Panc1 (cell line): ENCODE data around the gene LHX3. TPM values are rescaled to one million over a fixed set of nuclear protein-coding genes. Genes with fewer than 3 reads are reported as not detected.

Source experiments
- ATAC-seq: fragments of 200-7000 bp; cut with Tn5 transposase; 2 replicates; pipeline ENCODE4 v1.9.1; 2020; ENCODE audit warnings: mild to moderate bottlenecking, moderate library complexity
- BruUV-seq: library from RNA; stranded (reverse); fragments of 400-500 nt; replicated peaks from 2 replicates; lab custom pipeline; 2021; lab: Mats Ljungman, UMichigan
- CTCF ChIA-PET: fragments of 300-600 bp; sonication (Branson Sonifier 250); formaldehyde crosslinking; loops from one replicate; lab custom pipeline; 2022; ENCODE audit warnings: antibody characterized with exemption; lab: Charles Lee
- POLR2A ChIA-PET: fragments of 300-600 bp; sonication (Branson Sonifier 250); formaldehyde crosslinking; loops from one replicate; lab custom pipeline; 2022; ENCODE audit warnings: antibody characterized with exemption; lab: Charles Lee
- DNase-seq: peaks from one replicate; pipeline ENCODE4 v3.0.0-alpha.2; 2010; ENCODE audit warnings: low read depth, low spot score
- H3K27ac ChIP-seq: 2 replicates; pipeline ENCODE4 v1.5.1; 2011; ENCODE audit warnings: mild to moderate bottlenecking, low read length, inconsistent platforms
- H3K27me3 ChIP-seq: fragments of 200-500 bp; sonication (Bioruptor generic); 2 replicates; pipeline ENCODE4 v1.6.0; 2014; ENCODE audit warnings: low read length, inconsistent platforms; ENCODE audit not compliant: control insufficient read depth, insufficient read depth
- H3K36me3 ChIP-seq: fragments of 200-500 bp; sonication (Bioruptor generic); 2 replicates; pipeline ENCODE4 v1.5.1; 2014; ENCODE audit warnings: inconsistent platforms, mild to moderate bottlenecking, low read length, moderate library complexity; ENCODE audit not compliant: control insufficient read depth, insufficient read depth
- H3K4me1 ChIP-seq: 2 replicates; pipeline ENCODE4 v1.5.1; 2011; ENCODE audit warnings: inconsistent platforms, mild to moderate bottlenecking, low read length, moderate library complexity; ENCODE audit not compliant: control insufficient read depth, insufficient read depth
- H3K4me3 ChIP-seq, 2 experiments: 2 replicates each; pipeline ENCODE4 v1.5.1; 2011 to 2012; ENCODE audit warnings: low read depth in 2 of 2, low read length in 2 of 2, mild to moderate bottlenecking in 2 of 2, inconsistent platforms in 1 of 2, moderate library complexity in 1 of 2
- H3K9me3 ChIP-seq: fragments of 200-500 bp; sonication (Bioruptor generic); 2 replicates; pipeline ENCODE4 v1.5.1; 2014; ENCODE audit warnings: low read depth, mild to moderate bottlenecking, inconsistent platforms, low read length, moderate library complexity; ENCODE audit not compliant: control insufficient read depth, insufficient read depth
- POLR2AphosphoS5 ChIP-seq: IDR thresholded peaks from 2 replicates; pipeline ENCODE4 v1.6.1; 2012; ENCODE audit warnings: mild to moderate bottlenecking, low read depth, low read length, moderate library complexity
- SIN3A ChIP-seq: IDR thresholded peaks from 2 replicates; pipeline ENCODE4 v1.6.1; 2012; ENCODE audit warnings: low read depth, mild to moderate bottlenecking, low read length, moderate library complexity, borderline replicate concordance; ENCODE audit not compliant: insufficient read depth
- TCF7L2 ChIP-seq: IDR thresholded peaks from 2 replicates; pipeline ENCODE4 v1.6.1; 2011; ENCODE audit warnings: mild to moderate bottlenecking, low read depth, low read length, inconsistent platforms
- in situ Hi-C: cut with HindIII; loops from 2 replicates; pipeline ENCODE4 v1.10.0; 2016; ENCODE audit warnings: low sequenced_read_pairs, low pct_unique_long_range_greater_than_20kb
- intact Hi-C: fragments of 100-400 bp; cut with micrococcal nuclease; formaldehyde crosslinking; loops from one replicate; pipeline ENCODE4 v1.10.0; 2022; ENCODE audit not compliant: unreplicated experiment
- total RNA-seq: library from RNA; stranded (reverse); gene quantifications from one replicate; pipeline ENCODE4 v1.2.1, GENCODE V29; 2021; ENCODE audit not compliant: unreplicated experiment
- TF ChIP-seq, protein P1 (sequence below): fragments of 450-650 bp; IDR thresholded peaks from 2 replicates; pipeline ENCODE4 v1.5.1; 2017; ENCODE audit warnings: mild to moderate bottlenecking
- TF ChIP-seq, protein P2 (sequence below), 2 experiments: IDR thresholded peaks; 2 replicates each; pipeline ENCODE4 v1.6.1; 2011 to 2012; ENCODE audit warnings: low read depth in 2 of 2, control low read depth in 1 of 2, low read length in 1 of 2, mild to moderate bottlenecking in 1 of 2, moderate library complexity in 1 of 2; ENCODE audit not compliant: insufficient read depth in 1 of 2

The LHX3 gene
- total RNA-seq, 1 experiment from 2014 or later, result 0.13 TPM

DNA sequence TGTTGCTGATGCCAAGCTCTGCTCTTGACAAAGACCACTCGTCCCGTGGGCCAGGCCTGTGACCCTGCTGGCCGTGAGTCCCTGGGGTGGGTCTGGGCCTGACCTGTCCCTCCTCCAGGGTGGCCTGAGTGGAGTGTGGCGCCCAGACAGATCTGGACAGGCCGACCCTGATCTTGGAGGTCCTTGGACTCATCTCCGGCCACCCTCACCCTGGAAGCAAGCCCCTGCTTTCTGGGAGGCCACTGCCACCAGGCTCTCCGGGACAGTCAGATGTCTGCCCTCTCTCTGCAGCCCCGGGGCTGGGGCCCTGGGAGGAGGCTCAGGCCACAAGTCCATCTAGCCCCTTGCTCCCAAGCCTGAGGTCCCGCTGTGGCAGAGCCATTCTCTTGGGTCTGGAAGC lies 55.1 kb downstream of the LHX3 start:
- Histone ChIP-seq H3K9me3 (no peaks in the 10 kb centered on the region), H3K36me3 (no peaks in the 10 kb centered on the region), H3K4me1 (no peaks in the 10 kb centered on the region), H3K27ac (no peak overlapping the region), H3K27me3 (no peaks in the 10 kb centered on the region), H3K4me3 (no peak overlapping the region)
- ChIA-PET CTCF (no interaction called here), POLR2A (no interaction called here)
- TF ChIP-seq, protein P1, sequence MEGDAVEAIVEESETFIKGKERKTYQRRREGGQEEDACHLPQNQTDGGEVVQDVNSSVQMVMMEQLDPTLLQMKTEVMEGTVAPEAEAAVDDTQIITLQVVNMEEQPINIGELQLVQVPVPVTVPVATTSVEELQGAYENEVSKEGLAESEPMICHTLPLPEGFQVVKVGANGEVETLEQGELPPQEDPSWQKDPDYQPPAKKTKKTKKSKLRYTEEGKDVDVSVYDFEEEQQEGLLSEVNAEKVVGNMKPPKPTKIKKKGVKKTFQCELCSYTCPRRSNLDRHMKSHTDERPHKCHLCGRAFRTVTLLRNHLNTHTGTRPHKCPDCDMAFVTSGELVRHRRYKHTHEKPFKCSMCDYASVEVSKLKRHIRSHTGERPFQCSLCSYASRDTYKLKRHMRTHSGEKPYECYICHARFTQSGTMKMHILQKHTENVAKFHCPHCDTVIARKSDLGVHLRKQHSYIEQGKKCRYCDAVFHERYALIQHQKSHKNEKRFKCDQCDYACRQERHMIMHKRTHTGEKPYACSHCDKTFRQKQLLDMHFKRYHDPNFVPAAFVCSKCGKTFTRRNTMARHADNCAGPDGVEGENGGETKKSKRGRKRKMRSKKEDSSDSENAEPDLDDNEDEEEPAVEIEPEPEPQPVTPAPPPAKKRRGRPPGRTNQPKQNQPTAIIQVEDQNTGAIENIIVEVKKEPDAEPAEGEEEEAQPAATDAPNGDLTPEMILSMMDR, result no peak
- TF ChIP-seq TCF7L2, result no peak
- TF ChIP-seq, protein P2, sequence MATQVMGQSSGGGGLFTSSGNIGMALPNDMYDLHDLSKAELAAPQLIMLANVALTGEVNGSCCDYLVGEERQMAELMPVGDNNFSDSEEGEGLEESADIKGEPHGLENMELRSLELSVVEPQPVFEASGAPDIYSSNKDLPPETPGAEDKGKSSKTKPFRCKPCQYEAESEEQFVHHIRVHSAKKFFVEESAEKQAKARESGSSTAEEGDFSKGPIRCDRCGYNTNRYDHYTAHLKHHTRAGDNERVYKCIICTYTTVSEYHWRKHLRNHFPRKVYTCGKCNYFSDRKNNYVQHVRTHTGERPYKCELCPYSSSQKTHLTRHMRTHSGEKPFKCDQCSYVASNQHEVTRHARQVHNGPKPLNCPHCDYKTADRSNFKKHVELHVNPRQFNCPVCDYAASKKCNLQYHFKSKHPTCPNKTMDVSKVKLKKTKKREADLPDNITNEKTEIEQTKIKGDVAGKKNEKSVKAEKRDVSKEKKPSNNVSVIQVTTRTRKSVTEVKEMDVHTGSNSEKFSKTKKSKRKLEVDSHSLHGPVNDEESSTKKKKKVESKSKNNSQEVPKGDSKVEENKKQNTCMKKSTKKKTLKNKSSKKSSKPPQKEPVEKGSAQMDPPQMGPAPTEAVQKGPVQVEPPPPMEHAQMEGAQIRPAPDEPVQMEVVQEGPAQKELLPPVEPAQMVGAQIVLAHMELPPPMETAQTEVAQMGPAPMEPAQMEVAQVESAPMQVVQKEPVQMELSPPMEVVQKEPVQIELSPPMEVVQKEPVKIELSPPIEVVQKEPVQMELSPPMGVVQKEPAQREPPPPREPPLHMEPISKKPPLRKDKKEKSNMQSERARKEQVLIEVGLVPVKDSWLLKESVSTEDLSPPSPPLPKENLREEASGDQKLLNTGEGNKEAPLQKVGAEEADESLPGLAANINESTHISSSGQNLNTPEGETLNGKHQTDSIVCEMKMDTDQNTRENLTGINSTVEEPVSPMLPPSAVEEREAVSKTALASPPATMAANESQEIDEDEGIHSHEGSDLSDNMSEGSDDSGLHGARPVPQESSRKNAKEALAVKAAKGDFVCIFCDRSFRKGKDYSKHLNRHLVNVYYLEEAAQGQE (IDR thresholded peaks at IDR 0.05; ENCODE audit: insufficient read depth in 1 of 2, low read depth in 2 of 2, low read length in 1 of 2), result no peak
- TF ChIP-seq SIN3A, result no peak
- TF ChIP-seq POLR2AphosphoS5, result no peak
- no peak for DNase-seq
- ATAC-seq, result no peak
- in situ Hi-C loops (no loop called here), intact Hi-C loops (no loop called here)
- no TSS peak for BruUV-seq

DNA sequence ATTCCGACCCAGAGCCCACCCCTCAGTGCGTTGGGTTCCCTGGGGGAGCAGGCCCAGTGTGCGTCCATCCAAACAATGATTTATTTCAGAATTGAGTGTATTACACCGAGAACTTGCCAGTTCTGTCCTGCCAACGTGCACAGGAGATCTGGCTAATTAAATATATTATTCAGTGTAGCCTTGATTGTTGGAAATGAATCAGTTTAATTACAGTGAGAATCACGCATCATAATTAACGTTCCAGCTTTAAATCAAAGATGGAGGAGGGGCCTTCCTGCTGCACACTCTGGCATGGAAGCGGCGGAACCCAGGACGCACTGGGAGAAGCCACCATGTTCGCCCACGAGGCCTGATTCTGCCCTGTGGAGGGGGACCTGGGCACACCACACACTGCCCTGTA lies 55.6 kb downstream of the LHX3 start:
- intact Hi-C loops, result no loop called here
- no peaks in the 10 kb centered on the region for H3K36me3 ChIP-seq
- H3K4me3 ChIP-seq, result no peak overlapping the region
- no peaks in the 10 kb centered on the region for H3K4me1 ChIP-seq
- H3K9me3 ChIP-seq, result no peaks in the 10 kb centered on the region
- POLR2A ChIA-PET, result no interaction called here
- no peak overlapping the region for H3K27ac ChIP-seq
- TF ChIP-seq SIN3A (no peak), POLR2AphosphoS5 (no peak), TCF7L2 (no peak)
- TF ChIP-seq, protein P1, result no peak
- TF ChIP-seq, protein P2 (IDR thresholded peaks at IDR 0.05; ENCODE audit: insufficient read depth in 1 of 2, low read depth in 2 of 2, low read length in 1 of 2), result no peak
- in situ Hi-C loops, result no loop called here
- H3K27me3 ChIP-seq, result no peaks in the 10 kb centered on the region
- ATAC-seq (no peak), DNase-seq (no peak)
- CTCF ChIA-PET, result no interaction called here
- BruUV-seq, result no TSS peak
